HEK293 (cell line): ENCODE data around the gene CCSER1.

ENCODE experiments used
- CTCF ChIA-PET: fragments of 350-600 bp; formaldehyde crosslinking; extraction: SDS; loops from one replicate; lab custom pipeline; 2021; ENCODE audit warnings: antibody characterized with exemption; lab: Yijun Ruan, JAX
- POLR2A ChIA-PET: fragments of 300-600 bp; formaldehyde crosslinking; extraction: SDS; loops from one replicate; lab custom pipeline; 2020; ENCODE audit warnings: antibody characterized with exemption, inconsistent platforms; lab: Yijun Ruan, JAX
- H3K27ac ChIP-seq: fragments of 200-500 bp; sonication (Bioruptor generic); 2 replicates; pipeline ENCODE4 v1.5.1; 2014; ENCODE audit warnings: low read depth, low read length, control low read depth, inconsistent platforms; ENCODE audit errors: extremely low read depth
- H3K36me3 ChIP-seq, 2 experiments: fragments of 200-500 bp in 1 of 2; sonication (Bioruptor generic) in 1 of 2; 1 replicate in 1 of 2; 2 replicates in 1 of 2; pipeline ENCODE4 v1.5.1; 2014 to 2017; ENCODE audit warnings: inconsistent platforms in 2 of 2, low read length in 2 of 2; ENCODE audit not compliant: control insufficient read depth in 2 of 2, insufficient read depth in 1 of 2
- H3K4me1 ChIP-seq: fragments of 200-500 bp; sonication (Bioruptor generic); 2 replicates; pipeline ENCODE4 v1.5.1; 2014; ENCODE audit warnings: mild to moderate bottlenecking, low read length, inconsistent platforms; ENCODE audit not compliant: control insufficient read depth, insufficient read depth
- H3K4me3 ChIP-seq: 2 replicates; pipeline ENCODE4 v1.5.1; 2011; ENCODE audit warnings: low read depth, mild to moderate bottlenecking, control low read depth, low read length, moderate library complexity
- H3K9me3 ChIP-seq: fragments of 200-500 bp; sonication (Bioruptor generic); 2 replicates; pipeline ENCODE4 v1.5.1; 2014; ENCODE audit warnings: low read depth, low read length, inconsistent platforms; ENCODE audit not compliant: control insufficient read depth, insufficient read depth
- BCL11B ChIP-seq: fragments of 450-650 bp; formaldehyde crosslinking; IDR thresholded peaks from 2 replicates; pipeline ENCODE4 v1.5.1; 2016; ENCODE audit warnings: low read depth, missing biosample characterization, missing genetic modification characterization
- HOXC10 ChIP-seq: sonication (generic); formaldehyde crosslinking; IDR thresholded peaks from 2 replicates; pipeline ENCODE4 v1.8.1; 2023; ENCODE audit warnings: mild to moderate bottlenecking, missing genetic modification reagents
- HOXD13 ChIP-seq: sonication (generic); formaldehyde crosslinking; IDR thresholded peaks from 2 replicates; pipeline ENCODE4 v1.8.0; 2022; ENCODE audit warnings: missing genetic modification reagents, borderline replicate concordance
- PRDM4 ChIP-seq: fragments of 450-650 bp; formaldehyde crosslinking; IDR thresholded peaks from 2 replicates; pipeline ENCODE4 v1.5.1; 2017; ENCODE audit warnings: missing biosample characterization, missing genetic modification characterization
- SALL2 ChIP-seq: fragments of 450-650 bp; formaldehyde crosslinking; IDR thresholded peaks from 2 replicates; pipeline ENCODE4 v1.5.0; 2017; ENCODE audit warnings: missing biosample characterization, mild to moderate bottlenecking, missing genetic modification characterization, borderline replicate concordance
- ZBTB11 ChIP-seq: fragments of 450-650 bp; formaldehyde crosslinking; conservative IDR thresholded peaks from 2 replicates; pipeline ENCODE4 v1.5.1; 2016; ENCODE audit warnings: low read depth, missing biosample characterization, missing genetic modification characterization
- ZFP3 ChIP-seq: fragments of 450-650 bp; formaldehyde crosslinking; IDR thresholded peaks from 2 replicates; pipeline ENCODE4 v1.5.1; 2016; ENCODE audit warnings: low read depth, missing biosample characterization, missing genetic modification characterization
- ZNF121 ChIP-seq: fragments of 450-650 bp; formaldehyde crosslinking; IDR thresholded peaks from 2 replicates; pipeline ENCODE4 v1.5.1; 2016; ENCODE audit warnings: missing biosample characterization, missing genetic modification characterization
- ZNF132 ChIP-seq: fragments of 450-650 bp; formaldehyde crosslinking; IDR thresholded peaks from 2 replicates; pipeline ENCODE4 v1.5.1; 2017; ENCODE audit warnings: missing biosample characterization, missing genetic modification characterization, borderline replicate concordance
- ZNF138 ChIP-seq: fragments of 450-650 bp; formaldehyde crosslinking; IDR thresholded peaks from 2 replicates; pipeline ENCODE4 v1.5.1; 2016; ENCODE audit warnings: missing biosample characterization, missing genetic modification characterization, borderline replicate concordance
- ZNF274 ChIP-seq, 2 experiments: fragments of 200-500 bp in 1 of 2; fragments of 450-650 bp in 1 of 2; sonication (Bioruptor generic) in 1 of 2; formaldehyde crosslinking in 1 of 2; IDR thresholded peaks; 2 replicates each; pipeline versions ENCODE4 v1.5.1 to v1.6.1; 2014 to 2016; ENCODE audit warnings: borderline replicate concordance in 1 of 2, inconsistent platforms in 1 of 2, low read length in 1 of 2, missing biosample characterization in 1 of 2, missing genetic modification characterization in 1 of 2
- ZNF398 ChIP-seq: fragments of 450-650 bp; formaldehyde crosslinking; IDR thresholded peaks from 2 replicates; pipeline ENCODE4 v1.5.1; 2017; ENCODE audit warnings: missing biosample characterization, missing genetic modification characterization
- ZNF514 ChIP-seq: fragments of 450-650 bp; formaldehyde crosslinking; IDR thresholded peaks from 2 replicates; pipeline ENCODE4 v1.5.1; 2016; ENCODE audit warnings: missing biosample characterization, missing genetic modification characterization
- ZNF654 ChIP-seq: fragments of 450-650 bp; formaldehyde crosslinking; IDR thresholded peaks from 2 replicates; pipeline ENCODE4 v1.5.1; 2016; ENCODE audit warnings: low read depth, missing biosample characterization, missing genetic modification characterization
- ZNF677 ChIP-seq: fragments of 450-650 bp; IDR thresholded peaks from 2 replicates; pipeline ENCODE4 v1.5.0; 2018; ENCODE audit warnings: missing biosample characterization, mild to moderate bottlenecking, missing genetic modification characterization, moderate library complexity
- ZNF747 ChIP-seq: fragments of 450-650 bp; formaldehyde crosslinking; IDR thresholded peaks from 2 replicates; pipeline ENCODE4 v1.5.1; 2016; ENCODE audit warnings: missing biosample characterization, missing genetic modification characterization
- ZNF76 ChIP-seq: fragments of 450-650 bp; formaldehyde crosslinking; IDR thresholded peaks from 2 replicates; pipeline ENCODE4; 2016; ENCODE audit warnings: low read depth, missing biosample characterization, missing genetic modification characterization, borderline replicate concordance
- ZNF791 ChIP-seq: fragments of 450-650 bp; formaldehyde crosslinking; IDR thresholded peaks from 2 replicates; pipeline ENCODE4 v1.5.1; 2016; ENCODE audit warnings: missing biosample characterization, missing genetic modification characterization

Gene CCSER1

GRCh38 chr4:91019513-91019912, 892.3 kb downstream of the CCSER1 start (continued):
- TF ChIP-seq BCL11B (tag by site-specific recombination) (no peak), ZNF138 (tag by site-specific recombination) (no peak), ZNF121 (tag by site-specific recombination) (no peak), ZNF791 (tag by site-specific recombination) (no peak), ZNF514 (tag by site-specific recombination) (no peak), HOXC10 (no peak), SALL2 (tag by site-specific recombination) (no peak), ZNF677 (no peak), HOXD13 (CRISPR knock-in tag) (no peak), ZNF274 (IDR thresholded peaks at IDR 0.05; ENCODE audit: low read length) (no peak), ZNF274 (tag by site-specific recombination; IDR thresholded peaks at IDR 0.05; ENCODE audit: borderline replicate concordance) (no peak)
- TF ChIP-seq, all 188 proteins: peak for 0

GRCh38 chr4:91025241-91026148, 898.3 kb downstream of the CCSER1 start:
- Histone ChIP-seq H3K4me1 (no peaks in the 10 kb centered on the region), H3K9me3 (no peaks in the 10 kb centered on the region), H3K27ac (no peak overlapping the region), H3K36me3 (no peaks in the 10 kb centered on the region), H3K4me3 (no peak overlapping the region)
- no peak for TF ChIP-seq ZBTB11 (tag by site-specific recombination)
- no peak for TF ChIP-seq ZNF398
- TF ChIP-seq ZNF76 = no peak
- no peak for TF ChIP-seq ZFP3 (tag by site-specific recombination)
- TF ChIP-seq ZNF747 = no peak
- no peak for TF ChIP-seq ZNF274 (IDR thresholded peaks at IDR 0.05; ENCODE audit: low read length)
- TF ChIP-seq ZNF274 (tag by site-specific recombination; IDR thresholded peaks at IDR 0.05; ENCODE audit: borderline replicate concordance) = no peak
- no peak for TF ChIP-seq ZNF132 (tag by site-specific recombination)
- no peak for TF ChIP-seq ZNF654
- no peak for TF ChIP-seq PRDM4 (tag by site-specific recombination)
- POLR2A ChIA-PET = no interaction called here
- CTCF ChIA-PET = no interaction called here
